ENCODE results near the gene PDS5B.
"Not testable (repeated sequence)": the region's sequence is repeated elsewhere in the genome, so short reads cannot be mapped to it uniquely, and the experiment has no call there.

The PDS5B gene

GRCh38 chr13:32821149-32821688 lies 235.0 kb downstream of the PDS5B start:
- no peaks in the 10 kb centered on the region for H3K4me1 Mint-ChIP-seq (ENCODE audit: low read depth in 2 of 2)
- no peaks in the 10 kb centered on the region for H3K9me3 Mint-ChIP-seq
- H3K27me3 Mint-ChIP-seq: peaks cover 0 to 8% of the 10 kb centered on the region in 2 donors
- no peaks in the 10 kb centered on the region for H3K36me3 Mint-ChIP-seq (ENCODE audit: insufficient read depth)
- H3K4me3 Mint-ChIP-seq: no peak overlapping the region
- no peak for ATAC-seq (replicated peaks)
- H3K27ac Mint-ChIP-seq: no peak overlapping the region
- no peak for DNase-seq

GRCh38 chr13:32822771-32823170 lies 236.5 kb downstream of the PDS5B start:
- H3K4me1 Mint-ChIP-seq (ENCODE audit: low read depth in 2 of 2): no peaks in the 10 kb centered on the region
- H3K27ac Mint-ChIP-seq: no peak overlapping the region
- H3K9me3 Mint-ChIP-seq: no peaks in the 10 kb centered on the region
- H3K36me3 Mint-ChIP-seq (ENCODE audit: insufficient read depth): no peaks in the 10 kb centered on the region
- DNase-seq (no peak), ATAC-seq (replicated peaks) (no peak)
- H3K4me3 Mint-ChIP-seq: no peak overlapping the region
- H3K27me3 Mint-ChIP-seq: peaks cover 8 to 11% of the 10 kb centered on the region in 2 donors

GRCh38 chr13:32823597-32823996 lies 237.3 kb downstream of the PDS5B start:
- Mint-ChIP-seq H3K4me1 (ENCODE audit: low read depth in 2 of 2) (no peaks in the 10 kb centered on the region), H3K27ac (no peak overlapping the region), H3K9me3 (no peaks in the 10 kb centered on the region), H3K36me3 (ENCODE audit: insufficient read depth) (no peaks in the 10 kb centered on the region), H3K27me3 (peaks cover 8 to 11% of the 10 kb centered on the region in 2 donors), H3K4me3 (no peak overlapping the region)
- ATAC-seq (replicated peaks) (no peak), DNase-seq (no peak)

- ATAC-seq (replicated peaks): no peak
- no peak for DNase-seq
These were observed 237.8 kb downstream of the PDS5B start for GRCh38 chr13:32824061-32824460.

GRCh38 chr13:32824675-32825074 lies 238.4 kb downstream of the PDS5B start:
- Mint-ChIP-seq H3K9me3 (no peaks in the 10 kb centered on the region), H3K36me3 (ENCODE audit: insufficient read depth) (no peaks in the 10 kb centered on the region), H3K4me3 (no peak overlapping the region), H3K4me1 (ENCODE audit: low read depth in 2 of 2) (no peaks in the 10 kb centered on the region), H3K27ac (no peak overlapping the region), H3K27me3 (peaks cover 16 to 17% of the 10 kb centered on the region in 2 donors)
- DNase-seq (no peak), ATAC-seq (replicated peaks) (no peak)

More at GRCh38 chr13:32824061-32824460, 237.8 kb downstream of the PDS5B start:
- Mint-ChIP-seq H3K4me1 (ENCODE audit: low read depth in 2 of 2) (no peaks in the 10 kb centered on the region), H3K4me3 (no peak overlapping the region), H3K27ac (no peak overlapping the region), H3K27me3 (peaks cover 13 to 15% of the 10 kb centered on the region in 2 donors), H3K9me3 (no peaks in the 10 kb centered on the region), H3K36me3 (ENCODE audit: insufficient read depth) (no peaks in the 10 kb centered on the region)

- no peak overlapping the region for H3K4me3 Mint-ChIP-seq
- DNase-seq (no peak), ATAC-seq (replicated peaks) (no peak)
- no peak overlapping the region for H3K27ac Mint-ChIP-seq
- H3K27me3 Mint-ChIP-seq: peaks cover 16 to 17% of the 10 kb centered on the region in 2 donors
- H3K36me3 Mint-ChIP-seq (ENCODE audit: insufficient read depth): no peaks in the 10 kb centered on the region
- H3K4me1 Mint-ChIP-seq (ENCODE audit: low read depth in 2 of 2): no peaks in the 10 kb centered on the region
- no peaks in the 10 kb centered on the region for H3K9me3 Mint-ChIP-seq
These were observed 239.2 kb downstream of the PDS5B start for GRCh38 chr13:32825481-32825880.

GRCh38 chr13:32826372-32826771 lies 240.1 kb downstream of the PDS5B start:
- not testable (repeated sequence) for H3K4me1 Mint-ChIP-seq (ENCODE audit: low read depth in 2 of 2); H3K27ac Mint-ChIP-seq; H3K36me3 Mint-ChIP-seq (ENCODE audit: insufficient read depth); H3K4me3 Mint-ChIP-seq; ATAC-seq (replicated peaks); DNase-seq; H3K9me3 Mint-ChIP-seq
- peaks cover 16 to 17% of the 10 kb centered on the region in 2 donors for H3K27me3 Mint-ChIP-seq

All from effector memory CD8-positive, alpha-beta T cell (primary cell).